Measurements from ENCODE around the gene SIGLEC12. TPM values are rescaled to one million over a fixed set of nuclear protein-coding genes. Genes with fewer than 3 reads are reported as not detected.

Gene SIGLEC12
- total and polyA plus RNA-seq, 9 of the 15 experiments (the other 6 are each of a cell fraction or from before 2014, with no cell fraction given): 0.08 to 1.3 (median 0.54) TPM

GRCh38 chr19:51507640-51508058 is 6.0 kb upstream of the SIGLEC12 start (continued):
- TF ChIP-seq PTTG1 (tag; IDR thresholded peaks at IDR 0.05; ENCODE audit: low read depth) (peak; percentile 33; the same call in 1 of the 2 replicates), ZNF324 (CRISPR knock-in tag; IDR thresholded peaks at IDR 0.05) (no peak)

- Histone ChIP-seq H3K79me2 (ENCODE audit: control insufficient read depth, insufficient read depth, low read length) (peaks cover 12% of the 10 kb centered on the region), H3K4me1 (replicated peaks in 1 of 2; ENCODE audit: control insufficient read depth in 2 of 2, insufficient read depth in 2 of 2, low read length in 2 of 2) (peaks cover 35 to 59% of the 10 kb centered on the region in 2 experiments), H4K20me1 (replicated peaks; ENCODE audit: control insufficient read depth, insufficient read depth, low read length) (no peaks in the 10 kb centered on the region), H3K4me3 (peak overlapping the region; percentile 7; the same call in 1 of the 2 replicates), H3K9me3 (replicated peaks; ENCODE audit: control insufficient read depth, insufficient read depth, low read depth, low read length) (no peaks in the 10 kb centered on the region; the same call in 1 of the 2 replicates), H3K9ac (ENCODE audit: insufficient read depth in 1 of 2, low read depth in 2 of 2, low read length in 2 of 2) (peak overlapping the region in 1 of 2 experiments; percentile 82; a peak in 3 of 4 replicates), H2AFZ (ENCODE audit: low read depth, low read length) (peak overlapping the region; percentile 82), H3K4me2 (ENCODE audit: insufficient read depth, low read length) (peak overlapping the region; percentile 86), H3K27ac (ENCODE audit: extremely low read depth, low read depth, low read length) (peak overlapping the region; percentile 98), H3K36me3 (ENCODE audit: control insufficient read depth, insufficient read depth, low read length) (no peaks in the 10 kb centered on the region), H3K9me1 (ENCODE audit: control insufficient read depth, insufficient read depth, low read length) (no peaks in the 10 kb centered on the region), H3K27me3 (ENCODE audit: control insufficient read depth in 2 of 2, insufficient read depth in 2 of 2, low read length in 2 of 2) (no peaks in the 10 kb centered on the region)
- no TSS peak for BruUV-seq (replicated peaks)
- CTCF ChIA-PET (ENCODE audit: low intra/inter-chr PET ratio): no interaction called here
- intact Hi-C loops (cut with micrococcal nuclease): no loop called here
- ATAC-seq: peak; percentile 24
- peak; percentile 32 for FAIRE-seq
- WGBS (ENCODE audit: insufficient coverage, low coverage, missing lambda C conversion rate): 11% methylated on average over 3 of the region's 3 CpGs
- in situ Hi-C loops (cut with MboI): no loop called here
- DNase-seq (ENCODE audit: extremely low read depth in 1 of 4, low spot score in 3 of 4): peak; percentile 35 to 60 (median 48)
- POLR2A ChIA-PET: interaction anchor here (0.6 to 1.9 kb wide), 7 partner anchors 10 to 130 kb away, joined by 3 to 12 read pairs (median 3); partner anchors contain the start of gene CEACAM18
- TF ChIP-seq, protein P1, sequence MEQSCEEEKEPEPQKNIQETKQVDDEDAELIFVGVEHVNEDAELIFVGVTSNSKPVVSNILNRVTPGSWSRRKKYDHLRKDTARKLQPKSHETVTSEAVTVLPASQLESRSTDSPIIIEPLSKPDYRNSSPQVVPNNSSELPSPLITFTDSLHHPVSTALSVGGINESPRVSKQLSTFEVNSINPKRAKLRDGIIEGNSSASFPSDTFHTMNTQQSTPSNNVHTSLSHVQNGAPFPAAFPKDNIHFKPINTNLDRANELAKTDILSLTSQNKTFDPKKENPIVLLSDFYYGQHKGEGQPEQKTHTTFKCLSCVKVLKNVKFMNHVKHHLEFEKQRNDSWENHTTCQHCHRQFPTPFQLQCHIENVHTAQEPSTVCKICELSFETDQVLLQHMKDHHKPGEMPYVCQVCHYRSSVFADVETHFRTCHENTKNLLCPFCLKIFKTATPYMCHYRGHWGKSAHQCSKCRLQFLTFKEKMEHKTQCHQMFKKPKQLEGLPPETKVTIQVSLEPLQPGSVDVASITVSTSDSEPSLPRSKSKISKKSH (CRISPR knock-in tag; IDR thresholded peaks at IDR 0.05): no peak
- no peak for TF ChIP-seq RCOR1 (IDR thresholded peaks at IDR 0.05; ENCODE audit: borderline replicate concordance in 1 of 2, low read depth in 2 of 2, low read length in 2 of 2)
- peak; percentile 26; the same call in 1 of the 2 replicates for TF ChIP-seq DMBX1 (CRISPR knock-in tag; IDR thresholded peaks at IDR 0.05; ENCODE audit: borderline replicate concordance)
- no peak for TF ChIP-seq POLR2H (tag; IDR thresholded peaks at IDR 0.05; ENCODE audit: low read depth)
- TF ChIP-seq, protein P2, sequence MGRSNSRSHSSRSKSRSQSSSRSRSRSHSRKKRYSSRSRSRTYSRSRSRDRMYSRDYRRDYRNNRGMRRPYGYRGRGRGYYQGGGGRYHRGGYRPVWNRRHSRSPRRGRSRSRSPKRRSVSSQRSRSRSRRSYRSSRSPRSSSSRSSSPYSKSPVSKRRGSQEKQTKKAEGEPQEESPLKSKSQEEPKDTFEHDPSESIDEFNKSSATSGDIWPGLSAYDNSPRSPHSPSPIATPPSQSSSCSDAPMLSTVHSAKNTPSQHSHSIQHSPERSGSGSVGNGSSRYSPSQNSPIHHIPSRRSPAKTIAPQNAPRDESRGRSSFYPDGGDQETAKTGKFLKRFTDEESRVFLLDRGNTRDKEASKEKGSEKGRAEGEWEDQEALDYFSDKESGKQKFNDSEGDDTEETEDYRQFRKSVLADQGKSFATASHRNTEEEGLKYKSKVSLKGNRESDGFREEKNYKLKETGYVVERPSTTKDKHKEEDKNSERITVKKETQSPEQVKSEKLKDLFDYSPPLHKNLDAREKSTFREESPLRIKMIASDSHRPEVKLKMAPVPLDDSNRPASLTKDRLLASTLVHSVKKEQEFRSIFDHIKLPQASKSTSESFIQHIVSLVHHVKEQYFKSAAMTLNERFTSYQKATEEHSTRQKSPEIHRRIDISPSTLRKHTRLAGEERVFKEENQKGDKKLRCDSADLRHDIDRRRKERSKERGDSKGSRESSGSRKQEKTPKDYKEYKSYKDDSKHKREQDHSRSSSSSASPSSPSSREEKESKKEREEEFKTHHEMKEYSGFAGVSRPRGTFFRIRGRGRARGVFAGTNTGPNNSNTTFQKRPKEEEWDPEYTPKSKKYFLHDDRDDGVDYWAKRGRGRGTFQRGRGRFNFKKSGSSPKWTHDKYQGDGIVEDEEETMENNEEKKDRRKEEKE (IDR thresholded peaks at IDR 0.05; ENCODE audit: borderline replicate concordance in 1 of 2, control insufficient read depth in 1 of 2, low read depth in 2 of 2, low read length in 1 of 2): no peak
- no peak for TF ChIP-seq POLR2G (IDR thresholded peaks at IDR 0.05; ENCODE audit: low read depth, low read length)
- TF ChIP-seq, protein P3, sequence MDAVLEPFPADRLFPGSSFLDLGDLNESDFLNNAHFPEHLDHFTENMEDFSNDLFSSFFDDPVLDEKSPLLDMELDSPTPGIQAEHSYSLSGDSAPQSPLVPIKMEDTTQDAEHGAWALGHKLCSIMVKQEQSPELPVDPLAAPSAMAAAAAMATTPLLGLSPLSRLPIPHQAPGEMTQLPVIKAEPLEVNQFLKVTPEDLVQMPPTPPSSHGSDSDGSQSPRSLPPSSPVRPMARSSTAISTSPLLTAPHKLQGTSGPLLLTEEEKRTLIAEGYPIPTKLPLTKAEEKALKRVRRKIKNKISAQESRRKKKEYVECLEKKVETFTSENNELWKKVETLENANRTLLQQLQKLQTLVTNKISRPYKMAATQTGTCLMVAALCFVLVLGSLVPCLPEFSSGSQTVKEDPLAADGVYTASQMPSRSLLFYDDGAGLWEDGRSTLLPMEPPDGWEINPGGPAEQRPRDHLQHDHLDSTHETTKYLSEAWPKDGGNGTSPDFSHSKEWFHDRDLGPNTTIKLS (IDR thresholded peaks at IDR 0.05; ENCODE audit: borderline replicate concordance, low read depth): no peak
- no peak for TF ChIP-seq SMAD1 (IDR thresholded peaks at IDR 0.05; ENCODE audit: low read depth, low read length, partially characterized antibody)
- no peak for TF ChIP-seq NCOA6 (IDR thresholded peaks at IDR 0.05)
- no peak for TF ChIP-seq PHF21A (IDR thresholded peaks at IDR 0.05; ENCODE audit: borderline replicate concordance, low read depth)
- no peak for TF ChIP-seq DACH1 (IDR thresholded peaks at IDR 0.05; ENCODE audit: partially characterized antibody)
- TF ChIP-seq ZFP36 (IDR thresholded peaks at IDR 0.05; ENCODE audit: low read depth, low read length, partially characterized antibody): peak; percentile 93
- TF ChIP-seq MTA1 (IDR thresholded peaks at IDR 0.05; ENCODE audit: borderline replicate concordance): no peak
These were observed 5.6 kb upstream of the SIGLEC12 start for GRCh38 chr19:51507192-51507591.

All from K562 (cell line).